HG03135 (cell line): ENCODE data around the gene ANKRD63.

Experiments used
- ATAC-seq: cut with Tn5 transposase; IDR thresholded peaks from one replicate; pipeline ENCODE4 v1.9.1; 2021; ENCODE audit warnings: mild to moderate bottlenecking, moderate library complexity; ENCODE audit not compliant: unreplicated experiment

The ANKRD63 gene, protein sequence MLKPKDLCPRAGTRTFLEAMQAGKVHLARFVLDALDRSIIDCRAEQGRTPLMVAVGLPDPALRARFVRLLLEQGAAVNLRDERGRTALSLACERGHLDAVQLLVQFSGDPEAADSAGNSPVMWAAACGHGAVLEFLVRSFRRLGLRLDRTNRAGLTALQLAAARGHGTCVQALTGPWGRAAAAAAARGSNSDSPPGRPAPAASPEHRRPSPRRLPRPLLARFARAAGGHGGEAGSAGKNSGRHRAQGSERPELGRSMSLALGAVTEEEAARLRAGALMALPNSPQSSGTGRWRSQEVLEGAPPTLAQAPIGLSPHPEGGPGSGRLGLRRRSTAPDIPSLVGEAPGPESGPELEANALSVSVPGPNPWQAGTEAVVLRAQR

DNA sequence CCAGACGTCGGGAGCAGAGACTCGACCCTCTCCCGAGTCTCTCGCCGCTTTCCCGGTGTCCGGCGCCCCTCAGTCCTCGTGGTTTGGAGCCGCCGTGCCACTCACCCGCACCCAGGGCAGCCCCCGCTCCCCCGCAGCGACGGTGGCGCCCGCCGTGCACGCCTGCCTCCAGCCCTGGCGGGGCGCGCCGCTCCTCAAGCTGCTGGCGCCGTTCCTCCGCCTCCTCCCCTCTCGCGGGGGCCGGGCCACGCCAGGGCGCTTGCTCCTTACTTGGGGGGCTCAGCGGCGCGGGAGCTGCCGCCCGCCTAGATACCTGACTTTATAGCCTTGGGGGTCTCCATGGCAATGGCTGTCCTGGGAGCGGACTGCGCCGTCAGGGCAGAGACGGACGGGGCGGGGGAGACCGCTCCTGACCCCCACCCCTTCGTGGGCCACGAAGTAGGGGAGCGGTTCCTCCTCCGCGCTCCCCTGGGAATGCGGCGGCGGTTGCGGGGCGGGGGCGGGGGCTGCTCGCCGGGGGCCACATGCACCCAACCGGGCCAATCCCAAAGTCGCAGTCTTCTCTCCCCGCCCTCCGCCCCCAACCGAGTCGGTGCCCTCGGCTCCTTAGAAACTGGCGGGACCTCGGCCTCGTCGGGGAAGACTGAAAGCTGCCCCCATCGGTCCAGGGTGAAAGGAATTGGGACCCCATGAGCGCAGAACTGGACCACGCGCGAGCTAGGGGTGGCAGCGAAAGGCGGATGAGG lies at the start of gene ANKRD63:
TSS of gene ANKRD63 (minus strand) at position 196 of the 746 bp plus-strand sequence. CDS start 478 bp downstream, outside the sequence.
- no peak for ATAC-seq

DNA sequence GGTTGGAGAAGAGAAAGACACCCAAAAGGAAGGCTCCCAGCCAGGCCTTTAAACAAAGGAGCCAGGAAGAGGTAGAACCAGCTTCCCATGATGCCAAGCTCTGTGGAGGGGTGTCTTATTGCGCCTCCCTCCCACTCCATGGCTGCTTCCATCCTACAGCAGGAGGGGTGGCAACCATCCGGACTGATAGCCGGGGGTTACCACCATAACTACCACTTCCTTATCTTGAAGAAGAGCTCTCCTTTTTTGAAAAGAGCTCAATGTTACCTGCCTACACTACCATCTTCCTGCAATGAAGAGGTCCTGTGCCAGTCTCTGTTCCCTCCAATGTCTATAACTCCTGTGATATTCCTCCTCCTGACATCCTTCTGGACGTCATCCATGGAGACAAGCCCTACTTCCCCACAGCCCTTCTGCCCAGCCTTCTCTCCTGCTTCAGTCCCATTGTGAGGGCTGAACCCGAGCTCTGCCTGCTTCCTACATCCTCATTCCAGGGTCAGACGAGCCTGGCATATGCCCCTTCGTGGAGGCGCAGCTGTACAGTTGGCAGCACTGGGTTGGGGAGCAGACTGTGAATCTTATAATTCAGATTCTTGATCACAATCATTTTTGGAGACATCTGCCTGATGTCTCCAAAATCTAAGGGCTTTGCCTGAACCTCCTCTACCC lies 49.4 kb upstream of the ANKRD63 start:
- ATAC-seq = no peak

DNA sequence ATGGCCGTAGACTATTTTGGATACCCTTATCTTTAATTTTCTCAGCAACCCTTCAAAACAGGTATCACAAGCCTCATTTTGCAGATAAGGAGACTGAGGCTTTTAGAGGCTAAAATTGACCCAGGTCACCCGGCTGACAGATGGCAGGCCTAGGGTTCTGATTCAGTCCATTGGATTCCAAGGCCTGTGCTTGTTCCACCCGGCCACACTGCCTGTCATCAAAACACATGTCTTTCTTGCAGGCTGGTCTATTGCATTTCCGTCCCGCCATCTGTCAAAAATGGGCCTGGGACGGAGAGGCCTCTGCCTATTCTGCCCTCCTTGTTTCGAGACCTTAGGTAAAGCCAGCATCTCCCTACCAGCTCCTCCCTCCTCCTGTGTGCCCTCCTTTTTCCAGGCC lies 48.8 kb upstream of the ANKRD63 start:
- ATAC-seq = no peak

DNA sequence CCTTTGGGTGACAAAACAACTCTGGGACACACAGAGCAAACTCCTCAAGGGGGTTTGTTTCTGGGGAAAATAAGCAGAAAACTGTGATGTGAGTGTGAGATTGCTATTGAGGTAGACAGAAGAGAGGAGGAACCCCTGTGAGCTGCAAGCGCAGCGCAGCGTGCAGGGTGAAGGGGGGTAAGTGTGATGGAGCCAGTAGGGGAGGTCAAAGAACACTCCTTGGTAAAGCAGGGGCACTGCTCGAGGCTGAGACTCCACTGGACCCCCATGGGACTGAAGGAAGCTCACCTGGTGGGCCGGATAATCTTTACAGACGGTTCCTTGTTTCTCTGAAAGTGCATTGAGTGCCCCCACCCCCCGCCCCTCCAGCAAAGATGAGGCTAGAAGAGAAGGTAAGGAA lies 48.2 kb upstream of the ANKRD63 start:
- no peak for ATAC-seq

DNA sequence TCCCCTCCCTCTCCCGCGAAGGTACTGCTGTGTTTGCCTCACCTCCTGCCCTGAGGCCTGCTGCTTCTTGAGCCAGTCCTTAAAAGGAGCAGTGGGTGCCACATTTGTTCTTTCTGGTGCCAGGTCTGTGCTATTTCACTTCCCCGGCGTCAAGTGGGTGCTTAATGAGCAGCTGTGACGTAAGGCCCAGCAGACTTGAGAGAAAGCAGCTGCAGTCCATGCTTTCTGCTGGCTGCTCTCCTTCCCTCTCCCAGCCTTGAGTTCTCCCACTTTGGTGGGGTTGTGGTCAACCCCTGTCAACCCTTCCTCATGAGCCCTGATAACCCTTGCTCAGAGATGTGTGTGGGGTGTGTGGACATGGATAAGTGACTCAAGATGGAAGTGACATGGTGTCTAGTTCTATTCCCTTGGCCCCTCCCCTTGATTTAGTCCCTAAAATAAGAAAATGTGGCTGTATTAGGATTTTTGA lies 47.5 kb upstream of the ANKRD63 start:
- no peak for ATAC-seq

DNA sequence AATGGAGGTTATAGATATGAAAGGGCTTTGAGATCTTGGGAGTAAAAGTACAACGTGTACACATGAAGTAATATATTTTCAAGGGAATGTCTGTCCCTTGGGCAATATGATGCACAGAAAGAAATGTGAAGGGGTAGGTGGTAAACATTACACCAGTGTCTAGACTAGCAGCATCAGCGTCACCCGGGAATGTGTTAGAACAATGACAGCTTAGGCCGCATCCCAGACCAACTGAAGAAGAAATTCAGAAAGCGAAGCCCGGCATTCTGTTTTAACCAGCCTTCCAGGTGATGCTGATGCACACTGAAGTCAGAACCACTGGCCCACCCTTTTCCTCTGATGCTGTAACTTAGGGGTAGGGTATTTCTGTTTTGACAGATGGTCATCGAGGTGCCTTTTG lies 46.9 kb upstream of the ANKRD63 start:
- no peak for ATAC-seq

DNA sequence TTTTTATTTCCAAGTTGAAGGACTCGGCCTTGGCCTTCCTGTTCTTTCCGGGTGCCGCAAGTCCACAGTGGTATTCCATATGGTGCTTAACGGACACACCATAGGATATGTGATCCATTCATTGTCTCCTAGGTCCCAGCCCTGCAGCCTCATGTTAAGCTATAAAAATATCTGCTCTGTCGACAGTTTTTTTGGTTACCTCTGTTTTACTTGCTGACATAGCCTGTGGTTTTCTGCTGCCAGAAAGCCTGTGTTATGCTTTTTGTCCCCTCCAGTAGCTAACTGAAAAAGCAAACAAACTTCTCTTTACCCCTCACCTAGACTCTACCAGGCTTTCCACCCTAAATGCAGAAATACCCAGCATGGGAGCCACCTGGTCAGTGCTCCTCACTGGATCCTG lies 45.9 kb upstream of the ANKRD63 start:
- no peak for ATAC-seq

DNA sequence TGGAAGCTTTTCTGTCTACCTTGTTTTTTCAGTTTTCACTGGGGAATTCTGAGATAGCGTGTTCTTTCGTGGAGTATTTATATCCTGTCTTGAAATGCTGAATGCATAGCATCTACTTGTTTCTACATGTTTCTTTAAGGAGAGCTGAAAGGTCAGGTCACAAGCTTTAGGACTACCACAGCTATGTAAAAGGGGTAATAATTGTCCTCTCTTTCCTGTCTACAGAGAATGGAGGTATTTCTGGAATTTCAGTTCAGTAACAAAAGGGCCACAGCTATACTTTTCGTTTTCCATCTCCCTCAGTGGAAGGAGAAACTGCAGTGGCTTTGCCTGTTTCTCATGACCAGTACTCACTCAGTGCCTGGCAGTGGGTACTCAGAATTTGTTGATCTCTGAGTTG lies 45.3 kb upstream of the ANKRD63 start:
- ATAC-seq = no peak

DNA sequence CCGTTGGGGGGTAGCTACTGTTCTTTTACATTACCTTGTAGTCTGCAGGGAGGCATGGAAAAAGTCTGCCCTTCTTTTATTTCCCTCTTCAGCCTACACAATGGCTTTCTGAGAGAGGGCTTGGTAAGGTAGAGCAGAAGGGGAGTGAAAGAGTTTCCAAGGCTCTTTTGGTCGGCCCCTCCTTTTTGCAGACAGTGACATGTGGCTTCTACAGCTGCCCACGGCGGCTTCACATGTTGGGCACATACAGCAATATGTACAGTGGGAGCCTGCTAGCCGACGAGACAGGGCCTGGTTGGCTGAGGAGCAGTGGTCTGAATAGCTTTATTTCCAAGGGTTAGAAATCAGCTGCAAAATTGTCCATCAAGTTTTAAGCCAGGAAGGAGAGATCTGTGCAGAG lies 44.6 kb upstream of the ANKRD63 start:
- no peak for ATAC-seq

DNA sequence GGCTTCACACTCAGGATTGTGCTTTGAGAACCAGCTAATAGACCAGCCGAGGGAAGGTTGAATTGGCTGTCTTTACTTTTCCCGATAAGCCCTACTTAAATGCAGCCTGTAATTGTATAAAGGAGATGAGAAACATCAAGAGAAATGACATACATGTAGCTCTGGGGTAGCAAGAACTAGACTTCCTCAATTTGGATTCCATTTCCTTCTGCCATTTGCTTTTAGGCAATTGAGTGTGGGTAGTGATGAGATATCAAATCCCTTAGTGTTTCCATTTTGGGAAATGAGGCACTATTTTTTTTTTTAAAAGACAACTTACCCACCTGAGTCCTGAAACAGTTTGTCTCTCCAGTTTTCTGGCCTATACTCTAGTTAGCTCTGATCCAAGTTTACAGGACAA lies 42.8 kb upstream of the ANKRD63 start:
- ATAC-seq = no peak

DNA sequence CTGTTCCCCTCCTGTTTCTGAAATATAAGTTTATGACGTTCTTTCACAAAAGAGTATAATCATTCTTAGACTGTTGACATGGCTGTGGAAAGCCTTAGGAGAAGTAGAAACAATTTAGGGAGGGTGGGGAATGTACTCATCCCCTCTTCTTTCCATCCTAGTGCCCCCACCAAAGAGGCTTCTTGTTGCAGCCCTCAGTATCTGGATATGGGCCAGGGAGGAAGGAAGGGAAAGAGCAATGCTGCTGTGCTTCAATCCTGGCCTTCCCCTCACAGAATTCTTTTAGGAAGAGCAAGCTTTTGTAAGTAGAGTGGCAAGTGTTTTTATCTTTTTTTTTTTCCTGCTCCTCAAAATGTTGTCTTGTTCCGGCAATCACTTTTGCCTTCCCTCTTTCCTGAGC lies 42.3 kb upstream of the ANKRD63 start:
- no peak for ATAC-seq

DNA sequence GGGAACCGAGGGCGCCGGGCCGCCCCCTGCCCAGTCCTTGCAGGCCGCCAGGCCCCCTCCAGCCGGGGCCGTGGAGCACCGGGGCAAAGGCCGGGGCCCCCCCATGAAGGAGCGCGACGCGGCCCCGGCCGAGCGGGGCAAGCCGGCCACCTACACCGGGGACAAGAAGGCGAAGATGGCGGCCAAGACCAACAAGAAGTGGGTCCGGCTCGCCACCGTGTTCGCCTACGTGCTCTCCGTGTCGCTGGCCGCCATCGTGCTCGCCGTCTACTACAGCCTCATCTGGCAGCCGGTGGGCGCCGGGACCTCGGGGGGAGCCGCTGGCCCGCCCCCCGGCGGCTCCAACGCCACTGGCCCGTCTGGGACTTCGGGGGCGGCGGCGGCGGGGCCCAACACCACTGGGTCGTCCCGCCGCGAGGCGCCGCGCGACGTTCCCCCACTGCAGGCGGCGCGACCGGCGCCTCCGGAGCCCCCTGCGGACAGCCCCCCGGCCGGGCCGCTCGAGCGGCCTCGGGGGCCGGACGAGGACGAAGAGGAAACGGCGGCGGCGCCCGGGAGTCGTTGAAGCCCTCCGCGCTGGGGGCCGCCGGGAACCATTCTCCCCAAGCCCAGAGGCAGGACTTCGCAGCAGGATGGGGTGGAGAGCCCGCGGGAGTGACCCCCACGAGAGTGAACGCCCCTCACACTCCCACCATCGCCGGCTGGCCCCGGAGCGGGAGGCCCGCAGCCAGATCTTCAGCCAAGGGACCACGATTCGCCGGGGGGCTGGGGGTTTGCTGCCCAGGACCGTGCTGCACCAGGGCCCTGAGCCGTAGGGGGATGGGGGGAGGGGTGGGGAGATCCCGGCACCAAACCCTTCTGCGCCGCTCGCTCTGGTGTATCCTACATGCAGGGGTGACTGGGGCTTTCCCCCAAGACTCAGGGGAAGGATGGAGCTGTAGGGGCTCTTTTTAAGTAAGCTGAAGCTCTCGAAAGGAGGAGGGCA lies 41.4 kb upstream of the ANKRD63 start:
- peak; percentile 7 for ATAC-seq

DNA sequence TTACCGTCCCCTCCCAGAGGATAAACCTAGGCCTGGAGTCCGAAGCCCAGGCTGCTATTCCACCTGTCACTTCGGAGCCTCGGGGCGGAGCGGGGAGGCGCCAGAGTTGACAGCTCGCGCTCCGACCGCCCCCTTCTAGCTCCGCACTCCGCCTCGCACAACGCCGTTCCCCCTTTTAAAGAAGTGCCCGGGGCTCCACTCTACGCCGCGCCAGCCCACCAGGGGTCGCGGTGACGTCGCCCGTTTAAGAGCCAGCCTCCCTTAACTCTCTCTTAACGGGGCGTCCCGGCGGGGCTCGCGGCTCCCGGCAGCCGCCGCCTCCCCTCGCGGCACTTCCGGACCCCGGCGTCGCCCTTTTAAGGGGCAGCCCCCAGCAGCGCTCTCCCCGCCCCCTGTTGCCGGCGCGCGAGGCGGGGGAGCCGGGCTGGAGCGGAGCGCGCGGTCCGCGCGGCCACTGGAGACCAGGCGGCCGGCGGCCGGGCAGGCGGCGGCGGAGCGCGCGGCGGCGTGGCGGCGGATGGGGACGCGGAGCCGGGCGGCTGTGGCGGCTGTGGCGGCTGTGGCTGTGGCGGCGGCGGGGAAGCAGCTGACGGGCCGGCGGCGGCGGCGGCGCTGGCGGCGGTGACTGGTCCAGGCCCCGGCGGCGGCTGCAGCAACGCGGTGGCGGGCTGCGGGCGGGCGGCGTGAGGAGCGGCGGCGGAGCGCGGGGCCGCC lies 40.5 kb upstream of the ANKRD63 start, which contains the start of gene INAFM2:
TSS of gene INAFM2 (plus strand) at position 454 of the 714 bp plus-strand sequence. CDS start 364 bp downstream, outside the sequence.
- ATAC-seq = peak; percentile 89

DNA sequence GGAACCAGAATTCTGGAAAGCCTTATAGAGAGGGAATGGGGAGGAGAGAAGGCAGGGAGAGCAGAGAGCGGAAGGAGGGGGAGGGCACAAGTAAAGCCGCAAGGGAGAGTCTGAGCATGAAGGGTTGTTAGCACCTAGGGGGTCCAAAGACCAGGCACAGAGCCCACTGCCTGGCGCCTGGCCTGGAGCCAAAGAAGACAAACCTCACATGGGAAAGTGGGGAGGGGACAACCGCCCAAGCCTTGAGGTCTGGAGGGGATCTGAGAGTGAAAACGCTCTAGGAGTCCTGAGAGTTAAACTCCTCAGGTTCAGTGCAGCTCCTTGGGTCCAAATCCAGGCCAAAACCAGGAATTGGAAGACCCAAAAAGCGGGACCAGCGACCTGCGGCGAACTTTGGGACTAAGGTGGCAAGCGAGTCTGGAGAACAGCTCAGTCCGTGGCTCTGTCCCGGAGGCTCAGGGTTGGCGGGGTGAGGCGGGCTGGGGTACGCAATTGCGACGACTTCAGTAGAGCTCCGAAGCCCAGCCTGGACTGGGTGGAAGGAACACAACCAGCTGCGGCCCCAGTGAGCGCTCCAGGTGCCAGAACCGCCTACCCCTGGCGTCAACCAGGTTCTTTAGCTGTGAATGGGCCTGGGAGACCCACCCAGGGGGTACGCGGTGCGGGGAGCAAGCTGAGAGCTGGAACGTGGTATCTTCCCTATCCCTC lies 39.8 kb upstream of the ANKRD63 start:
- no peak for ATAC-seq

DNA sequence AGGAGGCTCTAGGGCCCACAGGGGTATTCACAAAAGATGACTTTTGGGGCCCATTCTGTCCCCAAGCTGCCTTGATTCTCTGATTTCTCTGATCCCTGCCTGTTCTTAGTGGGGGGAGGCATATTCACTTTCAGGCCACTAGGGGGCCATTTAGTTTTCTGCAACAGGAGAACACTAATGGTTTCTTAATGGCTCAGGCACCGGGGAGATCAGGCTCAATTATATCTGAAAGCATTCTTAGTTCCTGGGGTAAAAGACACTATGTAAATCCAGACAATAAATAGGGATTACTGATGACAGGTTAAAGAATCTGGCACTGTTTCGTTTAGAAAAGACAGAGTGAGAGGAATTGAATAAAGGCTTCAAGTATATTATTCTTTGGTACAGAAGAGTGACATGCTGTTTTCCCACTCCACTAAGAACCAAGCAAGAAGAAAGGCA lies 38.1 kb upstream of the ANKRD63 start:
- ATAC-seq = no peak

DNA sequence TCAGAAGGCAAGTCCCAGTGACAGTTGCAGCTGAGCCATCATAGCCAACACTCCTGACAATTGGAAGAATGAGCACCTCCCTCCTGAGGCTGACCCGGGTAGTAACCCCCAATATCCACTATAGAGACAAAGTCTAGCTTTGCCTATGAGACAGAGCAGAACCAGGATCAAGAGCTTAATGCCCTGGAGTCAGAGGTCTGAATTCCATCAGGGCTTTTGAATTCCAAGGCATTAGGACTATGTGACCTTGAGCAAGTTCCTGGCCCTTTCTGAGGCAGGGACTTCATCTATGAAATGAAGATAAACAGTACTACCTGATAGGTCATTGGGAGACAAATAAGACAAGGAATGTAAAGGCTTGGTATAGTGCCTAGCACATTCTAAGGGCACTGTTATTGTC lies 37.5 kb upstream of the ANKRD63 start:
- no peak for ATAC-seq

DNA sequence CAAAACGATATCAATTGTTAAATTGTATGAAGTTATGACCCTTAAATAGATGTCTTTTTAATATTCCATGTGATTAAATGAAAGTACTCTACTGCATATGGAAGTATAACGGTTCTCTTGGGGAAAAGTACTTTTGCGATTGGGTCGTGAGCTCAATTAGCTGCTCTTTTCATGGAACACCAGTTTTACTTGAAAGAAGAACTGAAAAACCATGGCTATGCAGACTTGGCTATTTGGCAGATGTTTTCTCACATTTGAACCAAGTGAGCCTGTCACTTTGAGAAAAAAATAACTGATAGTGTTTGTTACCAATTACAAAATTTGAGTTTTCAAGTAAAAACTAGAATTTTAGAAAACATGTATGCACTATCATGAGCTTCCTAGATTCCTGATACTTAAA lies 34.7 kb upstream of the ANKRD63 start:
- ATAC-seq = no peak

DNA sequence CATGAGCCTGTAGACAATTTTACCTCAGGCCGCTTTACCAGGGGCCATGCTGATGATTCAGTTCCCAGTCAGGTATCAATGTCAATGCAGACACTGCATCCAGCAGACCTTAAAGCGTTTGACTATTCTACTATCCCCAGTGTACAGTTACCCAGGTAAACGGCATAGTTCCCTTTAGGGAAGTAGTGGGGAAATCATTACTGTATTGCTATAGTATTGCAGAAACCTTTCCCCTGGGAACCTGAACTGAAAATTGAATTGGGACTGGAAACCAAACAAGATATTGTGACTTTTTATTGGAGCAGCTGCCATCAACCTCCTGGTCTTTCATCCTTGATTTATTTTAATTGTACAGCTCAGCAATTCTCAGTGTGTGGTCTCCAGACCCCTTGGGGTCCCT lies 34.1 kb upstream of the ANKRD63 start:
- ATAC-seq = no peak

DNA sequence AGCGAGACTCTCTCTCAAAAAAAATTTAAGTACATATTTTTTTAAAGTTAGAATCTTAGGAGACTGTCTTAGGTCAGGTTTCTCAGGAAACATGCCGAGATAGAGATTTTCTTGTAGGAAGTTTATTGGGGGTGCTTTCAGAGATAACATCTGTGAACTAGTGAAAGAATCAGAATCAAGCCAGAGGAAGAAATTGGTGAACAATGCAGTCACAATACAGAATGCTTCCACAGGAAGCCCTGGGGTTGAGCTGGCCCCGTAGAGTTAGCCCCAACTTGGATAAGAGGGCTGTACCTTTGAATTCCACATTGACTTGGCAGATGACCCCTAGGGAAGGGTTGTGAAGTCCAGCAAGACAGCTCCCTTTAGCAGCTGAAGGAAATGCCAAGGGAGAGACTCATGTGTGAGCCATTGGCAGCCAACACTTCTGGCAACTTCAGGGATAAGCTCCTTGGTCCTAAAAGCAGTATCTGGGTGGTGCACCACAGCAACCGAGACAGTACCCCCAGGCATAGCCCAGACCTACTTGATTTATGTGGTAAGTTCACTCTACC lies 31.9 kb upstream of the ANKRD63 start:
- ATAC-seq = no peak
